ENCODE measurements around the gene MRAS. TPM values are rescaled to one million over a fixed set of nuclear protein-coding genes. Genes with fewer than 3 reads are reported as not detected.

Gene MRAS
- total and polyA plus RNA-seq, 3 donors from 2014 or later, result 21.7 to 35.7 (median 27.6) TPM

DNA sequence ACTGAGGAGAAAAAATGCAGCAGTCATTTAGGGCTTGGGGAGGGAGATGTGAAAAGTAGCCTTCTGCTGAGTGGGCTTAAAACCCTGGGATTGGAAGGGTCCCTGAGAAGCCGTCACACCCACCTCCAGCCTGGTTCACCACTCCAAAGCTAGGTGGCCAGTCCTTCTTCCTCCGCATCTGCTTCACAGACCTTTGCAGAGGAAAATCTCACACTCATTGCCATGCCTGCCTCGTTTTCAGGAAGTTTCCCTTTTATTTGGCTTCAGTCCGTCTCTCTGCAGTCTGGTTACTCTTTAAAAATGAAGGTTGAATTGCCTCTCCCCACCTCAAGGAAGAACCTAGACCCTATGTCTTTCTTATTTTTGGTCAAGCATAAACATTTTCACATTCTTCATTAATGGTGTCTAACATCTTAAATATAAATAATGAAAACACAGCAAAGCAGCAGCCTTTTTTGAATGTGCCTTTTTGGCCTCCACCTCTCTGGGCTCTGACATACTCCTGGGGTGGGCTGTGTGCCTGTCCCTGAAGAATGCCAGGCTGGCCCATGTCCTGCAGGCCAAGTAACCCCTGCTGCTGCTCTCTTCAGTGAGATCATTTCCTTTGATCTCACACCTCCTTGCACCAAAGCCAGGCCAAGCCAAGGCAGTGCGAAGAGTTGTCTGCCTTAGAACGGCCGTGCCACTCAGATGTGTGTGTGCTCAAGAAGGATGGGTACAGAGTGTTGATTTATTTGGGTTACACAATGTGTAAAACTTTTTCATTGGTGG is 11.0 kb downstream of the MRAS start:
- DNase-seq, result no peak
- intact Hi-C loops (cut with DNase I; ENCODE audit: low total_unique reads), result no loop called here
- Histone ChIP-seq H3K4me1 (peaks cover 6% of the 10 kb centered on the region), H3K9me3 (no peaks in the 10 kb centered on the region), H3K4me3 (no peak overlapping the region), H3K27ac (no peak overlapping the region), H3K27me3 (no peaks in the 10 kb centered on the region), H3K36me3 (ENCODE audit: low read depth, missing control alignments) (no peaks in the 10 kb centered on the region)
- no peak for TF ChIP-seq POLR2A (IDR thresholded peaks at IDR 0.05)
- TF ChIP-seq, protein P1, sequence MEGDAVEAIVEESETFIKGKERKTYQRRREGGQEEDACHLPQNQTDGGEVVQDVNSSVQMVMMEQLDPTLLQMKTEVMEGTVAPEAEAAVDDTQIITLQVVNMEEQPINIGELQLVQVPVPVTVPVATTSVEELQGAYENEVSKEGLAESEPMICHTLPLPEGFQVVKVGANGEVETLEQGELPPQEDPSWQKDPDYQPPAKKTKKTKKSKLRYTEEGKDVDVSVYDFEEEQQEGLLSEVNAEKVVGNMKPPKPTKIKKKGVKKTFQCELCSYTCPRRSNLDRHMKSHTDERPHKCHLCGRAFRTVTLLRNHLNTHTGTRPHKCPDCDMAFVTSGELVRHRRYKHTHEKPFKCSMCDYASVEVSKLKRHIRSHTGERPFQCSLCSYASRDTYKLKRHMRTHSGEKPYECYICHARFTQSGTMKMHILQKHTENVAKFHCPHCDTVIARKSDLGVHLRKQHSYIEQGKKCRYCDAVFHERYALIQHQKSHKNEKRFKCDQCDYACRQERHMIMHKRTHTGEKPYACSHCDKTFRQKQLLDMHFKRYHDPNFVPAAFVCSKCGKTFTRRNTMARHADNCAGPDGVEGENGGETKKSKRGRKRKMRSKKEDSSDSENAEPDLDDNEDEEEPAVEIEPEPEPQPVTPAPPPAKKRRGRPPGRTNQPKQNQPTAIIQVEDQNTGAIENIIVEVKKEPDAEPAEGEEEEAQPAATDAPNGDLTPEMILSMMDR (IDR thresholded peaks at IDR 0.05), result no peak
- 81 to 84% methylated on average over 7 of the region's 7 CpGs for WGBS, 2 donors

- TF ChIP-seq, protein P1 (IDR thresholded peaks at IDR 0.05), result no peak
- TF ChIP-seq POLR2A (IDR thresholded peaks at IDR 0.05), result no peak
- no peak for DNase-seq
- WGBS, 2 donors, result 82 to 89% methylated on average over 9 to 15 of the region's 15 CpGs
- Histone ChIP-seq H3K9me3 (no peaks in the 10 kb centered on the region), H3K4me1 (peaks cover 6% of the 10 kb centered on the region), H3K27ac (no peak overlapping the region), H3K4me3 (no peak overlapping the region), H3K36me3 (ENCODE audit: low read depth, missing control alignments) (no peaks in the 10 kb centered on the region), H3K27me3 (no peaks in the 10 kb centered on the region)
- intact Hi-C loops (cut with DNase I; ENCODE audit: low total_unique reads), result no loop called here
These were observed 11.8 kb downstream of the MRAS start for GRCh38 chr3:138359919-138360868.

DNA sequence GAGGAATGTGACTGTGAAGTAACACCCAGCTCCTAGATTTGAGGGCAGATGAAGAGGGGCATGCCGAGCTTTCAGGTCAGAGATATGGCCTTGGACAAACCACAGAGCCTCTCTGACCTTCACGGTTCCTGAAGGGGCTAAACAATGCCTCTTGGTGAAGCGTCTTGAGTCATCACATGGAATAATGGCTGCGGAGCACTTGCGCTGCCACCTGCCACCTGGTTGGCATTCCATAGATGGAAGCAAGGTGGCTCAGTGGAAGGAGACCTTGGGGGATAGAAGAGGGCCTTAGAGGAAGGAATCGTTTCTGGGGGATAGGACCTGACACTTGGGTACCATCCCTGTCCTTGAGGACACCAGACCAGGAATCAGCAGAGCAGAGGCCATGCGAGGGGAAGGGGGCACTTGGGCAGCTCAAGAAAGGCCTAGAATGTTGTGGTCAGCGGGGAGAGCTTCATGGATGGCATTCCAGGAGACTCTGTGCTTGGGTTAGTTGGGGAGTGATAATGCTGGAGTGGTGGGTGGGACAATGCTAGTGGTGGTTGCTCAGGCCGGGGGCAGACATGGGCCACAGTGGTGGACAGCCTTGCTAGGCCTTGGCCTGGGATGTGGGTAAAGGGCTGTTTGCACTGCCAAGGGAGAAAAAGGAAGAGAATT is 12.6 kb downstream of the MRAS start:
- H3K27ac ChIP-seq, result no peak overlapping the region
- intact Hi-C loops (cut with DNase I; ENCODE audit: low total_unique reads), result no loop called here
- no peak overlapping the region for H3K4me3 ChIP-seq
- no peaks in the 10 kb centered on the region for H3K36me3 ChIP-seq (ENCODE audit: low read depth, missing control alignments)
- H3K27me3 ChIP-seq, result no peaks in the 10 kb centered on the region
- no peaks in the 10 kb centered on the region for H3K9me3 ChIP-seq
- no peak for DNase-seq
- TF ChIP-seq, protein P1 (IDR thresholded peaks at IDR 0.05), result no peak
- TF ChIP-seq POLR2A (IDR thresholded peaks at IDR 0.05), result no peak
- H3K4me1 ChIP-seq, result peaks cover 6% of the 10 kb centered on the region
- WGBS, 2 donors, result 87 to 97% methylated on average over 6 to 9 of the region's 9 CpGs

GRCh38 chr3:138361561-138361971 is 13.2 kb downstream of the MRAS start:
- TF ChIP-seq, protein P1 (IDR thresholded peaks at IDR 0.05), result no peak
- no peak for TF ChIP-seq POLR2A (IDR thresholded peaks at IDR 0.05)
- H3K36me3 ChIP-seq (ENCODE audit: low read depth, missing control alignments), result no peaks in the 10 kb centered on the region
- H3K4me3 ChIP-seq, result no peak overlapping the region
- intact Hi-C loops (cut with DNase I; ENCODE audit: low total_unique reads), result no loop called here
- DNase-seq, result no peak
- H3K9me3 ChIP-seq, result no peaks in the 10 kb centered on the region
- WGBS, 2 donors, result 81 to 86% methylated on average over 6 to 7 of the region's 7 CpGs
- H3K4me1 ChIP-seq, result peaks cover 6% of the 10 kb centered on the region
- H3K27ac ChIP-seq, result no peak overlapping the region
- no peaks in the 10 kb centered on the region for H3K27me3 ChIP-seq

Data from testis (tissue), 3 donors.